GM12878 (cell line): ENCODE measurements around the gene LRRC27. TPM values are rescaled to one million over a fixed set of nuclear protein-coding genes. Genes with fewer than 3 reads are reported as not detected.

Source experiments
- ATAC-seq: fragments of 200-7000 bp; cut with Tn5 transposase; 3 replicates; pipeline ENCODE4 v1.9.1; 2020; ENCODE audit warnings: mild to moderate bottlenecking, moderate library complexity
- BruUV-seq: library from RNA; stranded (reverse); fragments of 400-500 nt; replicated peaks from 2 replicates; lab custom pipeline; 2021; lab: Mats Ljungman, UMichigan
- CTCF ChIA-PET: fragments of 300-600 bp; sonication (Branson Sonifier 250); formaldehyde crosslinking; extraction: SDS; loops from one replicate; lab custom pipeline; 2021; ENCODE audit warnings: inconsistent platforms; lab: Yijun Ruan, JAX
- POLR2A ChIA-PET: fragments of 350-600 bp; formaldehyde crosslinking; extraction: SDS; loops from one replicate; lab custom pipeline; 2021; ENCODE audit warnings: inconsistent platforms; lab: Charles Lee
- RAD21 ChIA-PET: fragments of 300-600 bp; sonication (Branson Sonifier 250); formaldehyde crosslinking; loops from one replicate; lab custom pipeline; 2023; ENCODE audit warnings: antibody characterized with exemption; ENCODE audit not compliant: unreplicated experiment; lab: Charles Lee
- SMC1A ChIA-PET: fragments of 300-600 bp; sonication (Branson Sonifier 250); formaldehyde crosslinking; loops from one replicate; lab custom pipeline; 2023; ENCODE audit not compliant: unreplicated experiment, uncharacterized antibody; lab: Charles Lee
- DNase-seq: peaks from one replicate; pipeline ENCODE4 v3.0.0-alpha.2; 2011; ENCODE audit warnings: low read depth, low spot score
- FAIRE-seq: peaks from 3 replicates; lab custom pipeline; 2011; peaks lifted over from hg19 to GRCh38; lab: Jason Lieb, UNC
- H2AFZ ChIP-seq: 2 replicates; pipeline ENCODE4 v1.6.0; 2011; ENCODE audit warnings: low read depth, low read length, control low read depth; ENCODE audit not compliant: control insufficient read depth
- H3K27ac ChIP-seq: 2 replicates; pipeline ENCODE4 v1.5.1; 2011; ENCODE audit warnings: control low read depth; ENCODE audit not compliant: control insufficient read depth, insufficient read depth
- H3K27me3 ChIP-seq, 2 experiments: replicated peaks in 1 of 2; 2 replicates each; pipeline versions ENCODE4 v1.6.0 to v1.6.1; 2011; ENCODE audit warnings: low read length in 1 of 2; ENCODE audit not compliant: control insufficient read depth in 2 of 2, insufficient read depth in 2 of 2
- H3K36me3 ChIP-seq, 2 experiments: 2 replicates each; pipeline ENCODE4 v1.5.1; 2011; ENCODE audit warnings: low read length in 1 of 2; ENCODE audit not compliant: control insufficient read depth in 2 of 2, insufficient read depth in 2 of 2
- H3K4me1 ChIP-seq: 2 replicates; pipeline ENCODE4 v1.6.1; 2011; ENCODE audit warnings: mild to moderate bottlenecking, low read length, moderate library complexity, mixed read lengths; ENCODE audit not compliant: control insufficient read depth, insufficient read depth
- H3K4me2 ChIP-seq: 2 replicates; pipeline ENCODE4 v1.6.0; 2011; ENCODE audit warnings: control low read depth; ENCODE audit not compliant: control insufficient read depth, insufficient read depth
- H3K4me3 ChIP-seq: fragments of 200-600 bp; sonication (generic); 2 replicates; pipeline ENCODE4 v1.5.1; 2016
- H3K79me2 ChIP-seq: 2 replicates; pipeline ENCODE4 v1.6.0; 2011; ENCODE audit warnings: low read length; ENCODE audit not compliant: control insufficient read depth, insufficient read depth
- H3K9ac ChIP-seq: 2 replicates; pipeline ENCODE4 v1.8.0; 2011; ENCODE audit warnings: low read length, control low read depth, mixed read lengths; ENCODE audit not compliant: control insufficient read depth, insufficient read depth
- H3K9me3 ChIP-seq: replicated peaks from 3 replicates; pipeline ENCODE4 v1.5.1; 2011; ENCODE audit warnings: mild to moderate bottlenecking, low read length; ENCODE audit not compliant: control insufficient read depth, insufficient read depth
- H4K20me1 ChIP-seq: 2 replicates; pipeline ENCODE4 v1.6.0; 2011; ENCODE audit not compliant: control insufficient read depth, insufficient read depth
- CBX3 ChIP-seq: fragments of 200-600 bp; sonication (generic); IDR thresholded peaks from 2 replicates; pipeline ENCODE4 v1.6.1; 2016; ENCODE audit warnings: low read depth, borderline replicate concordance
- CEBPZ ChIP-seq: fragments of 150-350 bp; IDR thresholded peaks from 2 replicates; pipeline ENCODE4 v1.6.1; 2016; ENCODE audit warnings: low read depth, low read length
- DPF2 ChIP-seq: fragments of 450-650 bp; IDR thresholded peaks from 2 replicates; pipeline ENCODE4 v1.6.1; 2017; ENCODE audit warnings: mild to moderate bottlenecking
- HDAC6 ChIP-seq: fragments of 200-600 bp; sonication (generic); IDR thresholded peaks from one replicate; pipeline ENCODE4 v1.8.0; 2017; ENCODE audit warnings: antibody characterized with exemption; ENCODE audit not compliant: unreplicated experiment
- HDGF ChIP-seq: fragments of 450-650 bp; IDR thresholded peaks from 2 replicates; pipeline ENCODE4 v1.6.1; 2016; ENCODE audit warnings: antibody characterized with exemption
- HSF1 ChIP-seq: fragments of 150-350 bp; IDR thresholded peaks from 2 replicates; pipeline ENCODE4 v1.6.1; 2014; ENCODE audit warnings: mild to moderate bottlenecking, low read depth, low read length
- IRF3 ChIP-seq: fragments of 450-650 bp; IDR thresholded peaks from 2 replicates; pipeline ENCODE4 v1.6.1; 2014; ENCODE audit warnings: mild to moderate bottlenecking
- MTA3 ChIP-seq: IDR thresholded peaks from 2 replicates; pipeline ENCODE4 v1.6.1; 2012; ENCODE audit warnings: low read length, inconsistent platforms, borderline replicate concordance
- MYC ChIP-seq: IDR thresholded peaks from 2 replicates; pipeline ENCODE4 v1.6.1; 2011; ENCODE audit warnings: mild to moderate bottlenecking, low read length, moderate library complexity, inconsistent platforms; ENCODE audit not compliant: insufficient read depth, insufficient replicate concordance, insufficient read length, severe bottlenecking
- NFIC ChIP-seq: IDR thresholded peaks from 2 replicates; pipeline ENCODE4 v1.6.1; 2012; ENCODE audit warnings: low read depth, mild to moderate bottlenecking, inconsistent platforms, low read length, moderate library complexity
- PBX3 ChIP-seq: IDR thresholded peaks from 2 replicates; pipeline ENCODE4 v1.6.1; 2011; ENCODE audit warnings: mild to moderate bottlenecking, low read depth, low read length, moderate library complexity; ENCODE audit not compliant: insufficient replicate concordance
- RBBP5 ChIP-seq: fragments of 200-600 bp; sonication (generic); conservative IDR thresholded peaks from 2 replicates; pipeline ENCODE4 v1.6.1; 2016
- RCOR1 ChIP-seq: conservative IDR thresholded peaks from 2 replicates; pipeline ENCODE4 v1.6.1; 2012; ENCODE audit warnings: low read depth, low read length, improper control_type of control experiment
- STAT1 ChIP-seq: fragments of 450-650 bp; conservative IDR thresholded peaks from 2 replicates; pipeline ENCODE4 v1.6.1; 2014; ENCODE audit warnings: antibody characterized with exemption, mild to moderate bottlenecking
- YBX1 ChIP-seq: fragments of 450-650 bp; IDR thresholded peaks from 2 replicates; pipeline ENCODE4 v1.6.1; 2016; ENCODE audit warnings: antibody characterized with exemption
- ZNF217 ChIP-seq: fragments of 450-650 bp; IDR thresholded peaks from 2 replicates; pipeline ENCODE4 v1.6.1; 2017; ENCODE audit warnings: antibody characterized with exemption, mild to moderate bottlenecking
- ZNF274 ChIP-seq: IDR thresholded peaks from one replicate; pipeline ENCODE4 v1.8.0; 2011; ENCODE audit not compliant: insufficient read length, insufficient read depth
- WGBS: methylation state at CpG from one replicate; pipeline ENCODE4 v1.1.6; 2016; ENCODE audit warnings: low lambda C conversion rate; ENCODE audit not compliant: insufficient replicate concordance, insufficient coverage; ENCODE audit errors: missing lambda C conversion rate; 5-methylcytosine and 5-hydroxymethylcytosine counted together
- in situ Hi-C: fragments of 300-500 bp; cut with MboI; formaldehyde crosslinking; loops from 9 replicates; pipeline ENCODE4 v1.14.3; 2018; ENCODE audit warnings: mixed read lengths
- intact Hi-C: fragments of 100-400 bp; cut with micrococcal nuclease; formaldehyde crosslinking; loops from one replicate; pipeline ENCODE4 v1.14.2; 2022; ENCODE audit not compliant: unreplicated experiment
- polyA plus RNA-seq, 11 experiments: library from polyadenylated mRNA; depleted of rRNA in 4 of 11; unstranded in 6 of 11; stranded (reverse) in 5 of 11; fragments of >200 nt; fragmentation: Nextera tagmentation in 4 of 11; fragmentation: Illumina TruSeq in 1 of 11; extraction: Ambion mirVana in 4 of 11; extraction: Trizol in 1 of 11; gene quantifications; 1 replicate in 1 of 11; 2 replicates in 10 of 11; pipeline versions ENCODE4 v1.2.1 to v1.2.3, GENCODE V29; 2011 to 2016; ENCODE audit warnings: inconsistent platforms in 2 of 11, missing spikeins in 2 of 11, low read depth in 1 of 11
- total RNA-seq, 4 experiments: library from RNA; depleted of rRNA in 3 of 4; stranded (reverse); fragments of >200 nt in 3 of 4; fragmentation: Illumina TruSeq in 1 of 4; extraction: Trizol in 1 of 4; gene quantifications; 2 replicates each; pipeline versions ENCODE4 v1.2.1 to v1.2.3, GENCODE V29; 2013 to 2021

Gene LRRC27
- total and polyA plus RNA-seq, 10 of the 15 experiments (the other 5 are each of a cell fraction or from before 2014, with no cell fraction given), result 0.48 to 6.9 (median 4.7) TPM

GRCh38 chr10:132345345-132345744 is 13.4 kb downstream of the LRRC27 start:
- ChIA-PET SMC1A (no interaction called here), POLR2A (no interaction called here), RAD21 (no interaction called here), CTCF (no interaction called here)
- H3K36me3 ChIP-seq, result no peaks in the 10 kb centered on the region; a peak in 1 of 4 replicates
- no peak for DNase-seq
- no peaks in the 10 kb centered on the region for H4K20me1 ChIP-seq
- H3K9ac ChIP-seq, result no peak overlapping the region
- in situ Hi-C loops (loop anchor here (5.0 kb wide), 1 partner anchor 123 kb away; no protein-coding TSS in a partner anchor), intact Hi-C loops (no loop called here)
- H3K4me2 ChIP-seq, result no peak overlapping the region
- ATAC-seq, result no peak
- no peaks in the 10 kb centered on the region for H3K9me3 ChIP-seq
- H2AFZ ChIP-seq, result no peak overlapping the region
- no peak for FAIRE-seq
- no peak overlapping the region for H3K27ac ChIP-seq
- 68% methylated on average over 7 of the region's 7 CpGs for WGBS
- BruUV-seq, result no TSS peak
- no peaks in the 10 kb centered on the region for H3K79me2 ChIP-seq
- no peaks in the 10 kb centered on the region for H3K27me3 ChIP-seq
- H3K4me1 ChIP-seq, result no peaks in the 10 kb centered on the region
- H3K4me3 ChIP-seq, result no peak overlapping the region
- no peak for TF ChIP-seq PBX3
- TF ChIP-seq MTA3, result no peak
- no peak for TF ChIP-seq HDGF
- TF ChIP-seq NFIC, result no peak
- TF ChIP-seq ZNF274, result no peak
- TF ChIP-seq CBX3, result no peak
- no peak for TF ChIP-seq YBX1
- no peak for TF ChIP-seq RCOR1
- TF ChIP-seq DPF2, result no peak
- TF ChIP-seq RBBP5, result no peak
- no peak for TF ChIP-seq STAT1
- TF ChIP-seq HDAC6, result no peak
- TF ChIP-seq ZNF217, result no peak
- no peak for TF ChIP-seq IRF3
- no peak for TF ChIP-seq CEBPZ
- TF ChIP-seq MYC, result no peak
- TF ChIP-seq HSF1, result no peak
